Ascending aorta (tissue), 2 donors: ENCODE data around the gene MAGI3. TPM values are rescaled to one million over a fixed set of nuclear protein-coding genes. Genes with fewer than 3 reads are reported as not detected.
"Not testable (repeated sequence)": the region's sequence is repeated elsewhere in the genome, so short reads cannot be mapped to it uniquely, and the experiment has no call there.

Experiments
- DNase-seq, 2 donors: peaks; one replicate each; pipeline ENCODE4 v3.0.0-alpha.2; 2019; ENCODE audit warnings: low spot score in 2 of 2
- H3K27ac ChIP-seq, 2 donors: fragments of 200-600 bp; sonication (generic); one replicate each; pipeline ENCODE4 v1.5.1; 2016 to 2017; ENCODE audit warnings: mild to moderate bottlenecking in 1 of 2
- H3K27me3 ChIP-seq: fragments of 200-600 bp; sonication (generic); one replicate; pipeline ENCODE4 v1.5.1; 2017
- H3K36me3 ChIP-seq, 2 donors: fragments of 200-600 bp; sonication (generic); one replicate each; pipeline ENCODE4 v1.5.1; 2016
- H3K4me1 ChIP-seq, 2 donors: fragments of 200-600 bp; sonication (generic); one replicate each; pipeline ENCODE4 v1.5.1; 2016 to 2017; ENCODE audit warnings: mild to moderate bottlenecking in 1 of 2
- H3K4me3 ChIP-seq, 2 donors: fragments of 200-600 bp; sonication (generic); one replicate each; pipeline ENCODE4 v1.5.1; 2016 to 2017; ENCODE audit warnings: mild to moderate bottlenecking in 1 of 2
- H3K9me3 ChIP-seq, 2 donors: fragments of 200-600 bp; sonication (generic); one replicate each; pipeline ENCODE4 v1.5.1; 2016
- intact Hi-C: fragments of 100-400 bp; cut with DNase I; formaldehyde crosslinking; loops from one replicate; pipeline ENCODE4 v1.15.1; 2023
- total RNA-seq: library from RNA; depleted of rRNA; stranded (reverse); fragments of >200 nt; gene quantifications from one replicate; pipeline ENCODE4 v1.1.0, GENCODE V29; 2016
- TF ChIP-seq, protein P1 (sequence below), 3 experiments: fragments of 200-600 bp in 2 of 3; fragments of 450-650 bp in 1 of 3; sonication (generic) in 2 of 3; IDR thresholded peaks; one replicate each; pipeline ENCODE4 v1.5.1; 2016 to 2019; ENCODE audit warnings: antibody characterized with exemption in 3 of 3, mild to moderate bottlenecking in 1 of 3, moderate library complexity in 1 of 3

MAGI3 gene
- total RNA-seq, 1 donor from 2014 or later, result 14.9 TPM

DNA sequence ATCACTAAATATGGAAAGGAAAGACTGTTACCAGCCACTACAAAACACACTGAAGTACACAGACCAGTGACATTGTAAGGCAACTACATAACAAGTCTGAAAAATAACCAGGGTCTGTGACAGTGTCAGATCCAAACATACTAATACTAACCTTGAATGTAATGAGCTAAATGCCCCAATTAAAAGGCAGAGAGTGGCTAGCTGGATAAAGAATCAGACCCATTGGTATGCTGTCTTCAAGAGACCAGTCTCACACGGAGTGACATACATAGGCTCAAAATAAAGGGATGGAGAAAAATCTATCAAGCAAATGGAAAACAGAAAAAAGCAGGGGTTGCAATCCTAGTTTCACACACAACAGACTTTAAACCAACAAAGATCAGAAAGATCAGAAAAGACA, 100.1 kb downstream of the MAGI3 start:
- no peak for DNase-seq
- Histone ChIP-seq H3K9me3 (peaks cover 8 to 67% of the 10 kb centered on the region in 2 donors), H3K4me3 (no peak overlapping the region), H3K27me3 (no peaks in the 10 kb centered on the region), H3K4me1 (no peaks in the 10 kb centered on the region), H3K36me3 (no peaks in the 10 kb centered on the region), H3K27ac (no peak overlapping the region)
- intact Hi-C loops, result no loop called here
- TF ChIP-seq, protein P1, sequence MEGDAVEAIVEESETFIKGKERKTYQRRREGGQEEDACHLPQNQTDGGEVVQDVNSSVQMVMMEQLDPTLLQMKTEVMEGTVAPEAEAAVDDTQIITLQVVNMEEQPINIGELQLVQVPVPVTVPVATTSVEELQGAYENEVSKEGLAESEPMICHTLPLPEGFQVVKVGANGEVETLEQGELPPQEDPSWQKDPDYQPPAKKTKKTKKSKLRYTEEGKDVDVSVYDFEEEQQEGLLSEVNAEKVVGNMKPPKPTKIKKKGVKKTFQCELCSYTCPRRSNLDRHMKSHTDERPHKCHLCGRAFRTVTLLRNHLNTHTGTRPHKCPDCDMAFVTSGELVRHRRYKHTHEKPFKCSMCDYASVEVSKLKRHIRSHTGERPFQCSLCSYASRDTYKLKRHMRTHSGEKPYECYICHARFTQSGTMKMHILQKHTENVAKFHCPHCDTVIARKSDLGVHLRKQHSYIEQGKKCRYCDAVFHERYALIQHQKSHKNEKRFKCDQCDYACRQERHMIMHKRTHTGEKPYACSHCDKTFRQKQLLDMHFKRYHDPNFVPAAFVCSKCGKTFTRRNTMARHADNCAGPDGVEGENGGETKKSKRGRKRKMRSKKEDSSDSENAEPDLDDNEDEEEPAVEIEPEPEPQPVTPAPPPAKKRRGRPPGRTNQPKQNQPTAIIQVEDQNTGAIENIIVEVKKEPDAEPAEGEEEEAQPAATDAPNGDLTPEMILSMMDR (IDR thresholded peaks at IDR 0.05), result no peak

DNA sequence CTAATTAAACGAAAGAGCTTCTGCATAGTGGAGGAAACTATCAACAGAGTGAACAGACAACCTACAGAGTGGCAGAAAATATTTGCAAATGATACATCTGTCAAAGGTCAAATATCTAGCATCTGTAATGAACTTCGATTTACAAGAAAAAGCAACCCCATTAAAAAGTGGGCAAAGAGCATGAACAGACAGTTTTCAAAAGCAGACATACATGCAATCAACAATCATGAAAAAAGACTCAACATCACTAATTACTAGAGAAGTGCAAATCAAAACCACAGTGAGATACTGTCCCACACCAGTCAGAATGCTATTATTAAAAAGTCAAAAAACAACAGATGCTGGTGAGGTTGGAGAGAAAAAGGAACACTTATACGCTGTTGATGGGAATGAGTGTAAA, 103.2 kb downstream of the MAGI3 start:
- H3K4me3 ChIP-seq, result no peak overlapping the region
- H3K4me1 ChIP-seq, result no peaks in the 10 kb centered on the region
- TF ChIP-seq, protein P1 (IDR thresholded peaks at IDR 0.05), result no peak
- DNase-seq, result no peak
- intact Hi-C loops, result no loop called here
- no peaks in the 10 kb centered on the region for H3K27me3 ChIP-seq
- no peak overlapping the region for H3K27ac ChIP-seq
- peaks cover 0 to 55% of the 10 kb centered on the region in 2 donors for H3K9me3 ChIP-seq
- H3K36me3 ChIP-seq, result no peaks in the 10 kb centered on the region

DNA sequence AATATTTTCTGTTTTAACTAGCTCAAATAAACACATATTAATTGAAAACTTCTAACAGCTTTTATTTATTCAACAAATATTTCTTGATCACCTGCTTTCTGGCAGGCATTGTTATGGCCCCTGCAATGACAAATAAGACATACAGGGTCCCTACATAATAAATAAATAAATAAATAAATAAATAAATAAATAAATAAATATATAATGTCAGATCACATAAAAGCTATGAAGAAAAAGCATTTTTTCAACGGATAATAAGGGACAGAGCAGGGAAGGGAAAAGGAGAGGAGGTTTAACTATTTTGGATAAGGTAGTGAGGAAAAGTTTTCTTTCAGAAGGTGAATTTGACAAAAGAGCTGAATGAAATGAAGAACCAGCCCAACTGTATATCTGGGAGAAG, 115.0 kb downstream of the MAGI3 start:
- Histone ChIP-seq H3K27me3 (no peaks in the 10 kb centered on the region), H3K4me3 (no peak overlapping the region), H3K27ac (no peak overlapping the region), H3K36me3 (no peaks in the 10 kb centered on the region), H3K9me3 (peaks cover 0 to 41% of the 10 kb centered on the region in 2 donors), H3K4me1 (no peaks in the 10 kb centered on the region)
- DNase-seq, result no peak
- TF ChIP-seq, protein P1 (IDR thresholded peaks at IDR 0.05), result no peak
- intact Hi-C loops, result no loop called here

- Histone ChIP-seq H3K4me3 (no peak overlapping the region), H3K27me3 (no peaks in the 10 kb centered on the region), H3K27ac (no peak overlapping the region), H3K9me3 (peaks cover 4 to 62% of the 10 kb centered on the region in 2 donors), H3K36me3 (no peaks in the 10 kb centered on the region), H3K4me1 (no peaks in the 10 kb centered on the region)
- intact Hi-C loops, result no loop called here
- TF ChIP-seq, protein P1 (IDR thresholded peaks at IDR 0.05), result no peak
- no peak for DNase-seq
Measured at GRCh38 chr1:113507552-113508214, 117.4 kb downstream of the MAGI3 start.

GRCh38 chr1:113508364-113509164, 118.2 kb downstream of the MAGI3 start:
- H3K9me3 ChIP-seq, result peaks cover 4 to 57% of the 10 kb centered on the region in 2 donors
- intact Hi-C loops, result no loop called here
- TF ChIP-seq, protein P1 (IDR thresholded peaks at IDR 0.05), result no peak

GRCh38 chr1:113509766-113510165, 119.5 kb downstream of the MAGI3 start:
- H3K9me3 ChIP-seq, result peaks cover 4 to 50% of the 10 kb centered on the region in 2 donors
- H3K36me3 ChIP-seq, H3K27ac ChIP-seq, H3K4me3 ChIP-seq, H3K27me3 ChIP-seq, intact Hi-C loops, H3K4me1 ChIP-seq, DNase-seq: not testable (repeated sequence)

More at GRCh38 chr1:113508364-113509164, 118.2 kb downstream of the MAGI3 start:
- no peak for DNase-seq
- Histone ChIP-seq H3K27ac (no peak overlapping the region), H3K36me3 (no peaks in the 10 kb centered on the region), H3K27me3 (no peaks in the 10 kb centered on the region), H3K4me1 (no peaks in the 10 kb centered on the region), H3K4me3 (no peak overlapping the region)
